8988T (cell line): Measurements from ENCODE around the gene STX1B.

Experiments used
- DNase-seq: peaks from one replicate; pipeline ENCODE4 v3.0.0; 2011

The STX1B gene

DNA sequence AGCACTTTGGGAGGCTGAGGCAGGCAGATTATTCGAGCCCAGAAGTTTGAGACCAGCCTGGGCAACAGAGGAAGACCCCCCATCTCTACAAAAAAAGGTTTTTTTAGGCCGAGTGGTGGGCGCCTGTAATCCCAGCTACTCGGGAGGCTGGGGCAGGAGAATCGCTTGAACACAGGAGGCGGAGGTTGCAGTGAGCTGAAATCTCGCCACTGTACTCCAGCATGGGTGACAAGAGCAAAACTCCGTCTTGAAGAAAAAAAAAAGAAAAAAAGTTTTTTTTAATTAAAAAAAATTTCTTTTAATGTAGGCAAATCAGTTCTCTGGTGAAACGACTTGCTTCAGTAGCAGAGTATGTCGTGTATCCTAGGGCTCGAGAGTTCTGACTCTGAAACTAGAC lies 14.5 kb downstream of the STX1B start:
- no peak for DNase-seq

DNA sequence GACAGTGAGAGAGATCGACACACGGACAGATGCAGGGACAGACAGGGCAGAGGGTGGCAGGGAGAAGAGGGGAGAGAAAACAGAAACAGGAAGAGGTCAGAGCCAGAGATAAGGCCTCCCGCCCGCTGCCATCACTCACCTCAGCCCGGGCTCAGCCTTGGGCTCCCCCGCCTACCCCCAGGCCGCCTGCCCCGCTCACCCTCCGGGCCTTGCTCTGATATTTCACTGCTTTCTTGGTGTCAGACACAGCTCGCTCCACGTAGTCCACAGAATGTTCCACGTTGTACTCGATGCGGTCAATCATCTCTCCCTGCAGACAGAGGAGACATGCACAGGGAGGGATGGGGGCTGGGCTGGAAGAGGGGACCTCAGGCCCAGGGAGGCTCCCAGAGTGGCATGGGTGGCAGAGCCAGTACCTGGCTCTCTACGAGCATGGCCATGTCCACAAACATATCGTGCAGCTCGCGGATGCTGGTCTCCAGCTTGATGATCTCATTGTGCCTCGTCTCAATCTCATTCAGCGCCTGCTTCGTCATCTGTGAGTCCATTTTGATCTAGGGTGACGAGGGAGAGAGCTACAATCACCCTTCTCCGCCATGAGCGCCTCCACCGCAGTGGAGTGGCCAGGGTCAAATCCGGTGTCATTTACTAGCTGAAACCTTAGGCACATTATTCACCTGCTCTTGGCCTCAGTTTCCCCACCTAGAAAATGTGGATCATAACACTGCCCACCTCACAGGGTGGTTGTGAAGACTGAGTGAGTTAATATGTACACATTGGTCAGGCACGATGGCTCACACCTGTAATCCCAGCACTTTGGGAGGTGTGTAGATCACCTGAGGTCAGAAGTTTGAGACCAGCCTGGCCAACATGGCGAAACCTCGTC lies 17.3 kb downstream of the STX1B start:
- no peak for DNase-seq

DNA sequence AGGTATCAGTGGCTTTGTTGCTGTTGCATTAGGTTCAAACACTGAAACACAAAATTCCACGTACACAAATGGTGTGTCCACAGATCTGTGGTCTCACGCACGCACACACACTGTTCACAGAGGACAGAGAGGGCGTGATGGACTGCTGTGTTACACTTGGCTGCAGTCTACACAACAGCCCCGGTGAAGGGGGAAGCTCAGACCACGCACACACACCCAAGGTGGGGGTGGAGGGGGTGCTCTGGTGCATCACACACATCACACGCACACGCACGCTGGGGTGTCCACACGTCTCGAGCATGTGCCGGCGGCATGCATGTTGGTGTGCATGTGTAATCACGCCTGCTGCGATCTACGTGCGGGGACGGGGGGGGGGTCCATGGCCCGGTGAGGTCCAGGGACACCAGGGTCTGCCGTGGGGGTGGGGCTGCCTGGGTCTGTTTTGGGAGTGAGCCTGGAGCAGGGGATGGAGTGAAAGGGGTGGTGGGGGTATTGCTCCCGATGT lies 18.1 kb downstream of the STX1B start:
- no peak for DNase-seq

DNA sequence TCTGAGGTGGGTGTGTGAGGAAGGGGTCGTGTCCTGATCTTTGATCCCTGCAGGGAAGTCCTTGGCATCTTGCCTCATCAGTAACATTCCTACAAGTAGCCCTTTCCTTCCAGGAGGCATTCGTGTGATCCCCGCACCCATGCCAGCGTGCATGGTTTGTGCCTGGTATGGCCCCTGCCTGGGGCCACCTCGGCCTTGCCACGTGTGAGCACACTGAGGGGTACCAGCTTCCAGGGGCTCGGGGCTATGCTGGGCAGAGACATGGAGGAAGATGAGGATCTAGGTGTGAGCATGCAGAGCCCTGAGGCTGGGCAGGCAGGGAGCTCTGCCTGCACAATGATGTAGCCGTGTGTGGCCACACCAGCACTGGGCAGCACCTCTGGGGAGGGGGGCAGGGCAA lies 19.4 kb downstream of the STX1B start:
- DNase-seq, result no peak

DNA sequence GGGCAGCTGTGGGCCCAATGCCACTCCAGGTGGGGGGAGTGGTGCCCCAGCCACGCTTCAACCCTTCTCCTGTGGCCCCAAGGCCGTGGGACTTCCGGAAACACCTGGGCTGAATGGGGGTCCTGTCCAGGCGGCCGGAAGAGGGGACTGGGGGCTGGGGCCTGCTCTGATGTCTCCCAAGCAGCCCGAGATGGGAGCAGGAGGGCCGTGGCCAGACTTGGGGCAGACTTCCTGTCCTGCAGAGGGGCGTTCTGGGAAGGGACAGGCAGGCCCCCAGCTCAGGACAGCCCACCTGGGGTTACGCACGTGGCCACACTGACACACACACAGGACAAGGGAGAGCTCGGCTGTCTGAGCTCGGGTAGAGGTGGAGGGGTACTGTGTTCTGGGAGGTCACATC lies 20.3 kb downstream of the STX1B start:
- DNase-seq, result no peak

DNA sequence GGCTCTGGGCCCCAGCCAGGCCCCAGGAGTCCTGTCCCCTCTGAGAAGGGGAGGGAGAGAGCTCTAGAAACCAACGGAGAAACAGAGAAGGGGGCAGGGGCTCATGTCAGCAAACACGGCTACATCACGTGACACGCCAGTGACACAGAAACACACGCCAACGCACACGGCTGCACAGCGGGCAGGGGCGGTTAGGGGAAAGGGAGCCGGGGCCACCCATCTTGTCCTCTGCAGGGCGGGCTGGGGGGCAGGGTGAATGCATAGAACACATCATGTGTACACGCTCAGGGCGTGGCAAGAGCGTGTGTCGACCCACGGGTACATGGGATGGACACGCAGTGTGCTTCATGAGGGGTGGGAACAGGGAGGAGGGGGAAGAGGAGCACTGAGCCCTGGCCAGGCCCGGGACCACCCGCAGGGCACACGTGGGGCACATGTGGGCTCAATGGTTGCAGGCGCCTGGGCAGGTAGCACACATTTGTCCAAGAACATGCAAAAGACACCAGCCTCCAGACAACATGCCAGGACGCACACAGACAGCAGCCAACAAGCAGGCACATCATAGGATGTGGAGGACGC lies 20.9 kb downstream of the STX1B start:
- no peak for DNase-seq

DNA sequence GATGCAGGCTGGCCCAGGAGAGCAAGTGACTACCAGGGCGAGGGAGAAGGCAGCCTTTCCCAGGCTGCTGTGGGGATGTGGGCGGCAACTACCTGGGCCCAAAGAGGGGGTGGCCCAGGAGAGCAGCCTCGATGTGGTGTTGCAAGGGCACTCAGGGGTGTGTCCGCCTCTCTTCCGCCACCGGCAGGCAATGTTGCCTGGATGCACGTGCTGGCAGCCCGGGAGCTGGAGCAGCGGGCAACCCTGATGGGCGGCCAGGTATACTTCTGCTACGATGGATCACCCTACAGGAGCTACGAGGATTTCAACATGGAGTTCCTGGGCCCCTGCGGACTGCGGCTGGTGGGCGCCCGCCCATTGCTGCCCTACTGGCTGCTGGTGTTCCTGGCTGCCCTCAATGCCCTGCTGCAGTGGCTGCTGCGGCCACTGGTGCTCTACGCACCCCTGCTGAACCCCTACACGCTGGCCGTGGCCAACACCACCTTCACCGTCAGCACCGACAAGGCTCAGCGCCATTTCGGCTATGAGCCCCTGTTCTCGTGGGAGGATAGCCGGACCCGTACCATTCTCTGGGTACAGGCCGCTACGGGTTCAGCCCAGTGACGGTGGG lies 22.8 kb downstream of the STX1B start:
- no peak for DNase-seq

DNA sequence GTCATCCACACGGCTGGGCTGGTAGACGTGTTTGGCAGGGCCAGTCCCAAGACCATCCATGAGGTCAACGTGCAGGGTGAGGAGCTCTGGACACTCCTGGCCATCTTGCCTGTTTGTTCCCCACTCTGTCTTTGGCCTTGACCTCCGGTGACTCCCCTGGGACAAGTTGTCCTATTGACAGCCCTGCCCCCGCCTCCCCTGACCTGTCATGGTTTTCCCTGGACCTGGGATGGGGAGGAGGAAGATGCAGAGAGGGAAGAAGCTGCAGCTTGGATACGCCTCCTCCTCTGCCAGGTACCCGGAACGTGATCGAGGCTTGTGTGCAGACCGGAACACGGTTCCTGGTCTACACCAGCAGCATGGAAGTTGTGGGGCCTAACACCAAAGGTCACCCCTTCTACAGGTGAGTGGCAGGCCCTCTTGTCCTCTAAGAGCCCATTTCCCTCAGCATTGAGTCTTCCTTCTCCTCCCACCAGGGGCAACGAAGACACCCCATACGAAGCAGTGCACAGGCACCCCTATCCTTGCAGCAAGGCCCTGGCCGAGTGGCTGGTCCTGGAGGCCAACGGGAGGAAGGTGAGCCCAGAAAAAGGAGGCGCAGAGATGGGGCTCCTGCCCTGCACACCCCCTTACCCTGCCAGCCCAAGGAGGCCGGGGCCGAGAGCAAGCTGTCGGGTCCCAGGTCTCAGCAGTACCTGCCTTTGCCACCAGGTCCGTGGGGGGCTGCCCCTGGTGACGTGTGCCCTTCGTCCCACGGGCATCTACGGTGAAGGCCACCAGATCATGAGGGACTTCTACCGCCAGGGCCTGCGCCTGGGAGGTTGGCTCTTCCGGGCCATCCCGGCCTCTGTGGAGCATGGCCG lies 24.1 kb downstream of the STX1B start:
- no peak for DNase-seq

DNA sequence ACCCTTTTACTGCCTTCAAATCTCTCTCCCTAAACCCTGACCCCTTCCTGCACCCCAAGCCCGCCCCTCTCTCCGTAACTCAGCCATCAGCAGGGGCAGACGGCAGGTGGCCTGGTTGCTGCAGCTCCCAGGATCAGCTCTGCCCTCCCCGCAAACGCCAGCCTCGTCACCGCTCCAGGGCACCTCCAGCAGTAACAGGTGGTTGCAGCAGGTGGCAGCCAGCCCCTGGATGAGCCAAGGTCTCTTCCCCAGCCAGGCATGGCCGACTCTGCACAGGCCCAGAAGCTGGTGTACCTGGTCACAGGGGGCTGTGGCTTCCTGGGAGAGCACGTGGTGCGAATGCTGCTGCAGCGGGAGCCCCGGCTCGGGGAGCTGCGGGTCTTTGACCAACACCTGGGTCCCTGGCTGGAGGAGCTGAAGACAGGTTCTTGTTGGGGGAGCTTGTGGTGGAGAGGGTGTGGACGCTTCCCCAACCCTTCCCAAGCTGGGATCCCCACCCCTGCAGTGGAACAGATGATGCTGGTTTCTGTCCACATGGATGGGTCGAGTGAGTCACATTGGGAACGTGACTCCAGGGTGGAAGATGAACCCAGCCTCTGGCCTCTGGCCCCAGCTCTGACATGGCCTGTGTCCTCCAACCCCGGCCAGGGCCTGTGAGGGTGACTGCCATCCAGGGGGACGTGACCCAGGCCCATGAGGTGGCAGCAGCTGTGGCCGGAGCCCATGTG lies 24.9 kb downstream of the STX1B start:
- DNase-seq, result no peak

DNA sequence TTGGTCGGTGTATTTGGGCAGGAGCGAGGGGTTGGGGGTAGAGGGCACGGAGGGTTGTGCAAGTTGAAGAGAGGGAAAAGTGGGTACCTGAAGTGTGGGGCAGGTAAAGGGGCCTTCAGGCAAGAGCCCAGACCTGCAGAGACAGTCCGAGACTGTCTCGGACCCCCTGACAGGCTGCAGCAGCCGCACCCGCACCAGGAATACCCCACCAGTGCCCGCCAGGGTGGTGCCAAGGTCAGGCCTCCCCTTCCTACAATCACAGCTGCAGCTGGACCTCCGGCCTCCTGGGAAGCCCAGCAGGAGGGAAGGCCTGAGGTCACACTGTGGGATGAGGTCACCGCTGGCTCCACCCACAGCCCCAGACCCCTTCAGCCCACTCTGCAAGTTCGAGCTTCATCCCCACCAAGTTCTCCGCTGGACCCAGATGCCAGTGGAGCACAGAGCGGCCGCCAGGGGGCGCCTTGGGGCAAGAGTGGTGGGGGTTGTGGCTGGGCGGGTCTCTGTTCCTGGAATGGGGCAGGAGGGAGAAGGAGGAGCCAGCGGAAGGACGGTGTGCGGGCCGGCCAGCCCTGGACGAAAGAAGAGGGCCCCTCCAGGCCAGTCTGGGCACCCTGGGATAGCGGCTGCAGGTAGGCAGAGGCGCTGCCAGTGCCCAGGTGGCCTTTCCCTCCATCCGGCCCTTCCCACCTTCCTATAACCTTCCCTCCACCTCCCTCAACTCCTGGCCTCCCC lies 25.6 kb downstream of the STX1B start, which contains the start of gene HSD3B7:
Gene HSD3B7 (plus strand): TSS at position 539 of the 732 bp plus-strand sequence. CDS start 452 bp downstream, outside the sequence.
- peak; percentile 88 for DNase-seq

DNA sequence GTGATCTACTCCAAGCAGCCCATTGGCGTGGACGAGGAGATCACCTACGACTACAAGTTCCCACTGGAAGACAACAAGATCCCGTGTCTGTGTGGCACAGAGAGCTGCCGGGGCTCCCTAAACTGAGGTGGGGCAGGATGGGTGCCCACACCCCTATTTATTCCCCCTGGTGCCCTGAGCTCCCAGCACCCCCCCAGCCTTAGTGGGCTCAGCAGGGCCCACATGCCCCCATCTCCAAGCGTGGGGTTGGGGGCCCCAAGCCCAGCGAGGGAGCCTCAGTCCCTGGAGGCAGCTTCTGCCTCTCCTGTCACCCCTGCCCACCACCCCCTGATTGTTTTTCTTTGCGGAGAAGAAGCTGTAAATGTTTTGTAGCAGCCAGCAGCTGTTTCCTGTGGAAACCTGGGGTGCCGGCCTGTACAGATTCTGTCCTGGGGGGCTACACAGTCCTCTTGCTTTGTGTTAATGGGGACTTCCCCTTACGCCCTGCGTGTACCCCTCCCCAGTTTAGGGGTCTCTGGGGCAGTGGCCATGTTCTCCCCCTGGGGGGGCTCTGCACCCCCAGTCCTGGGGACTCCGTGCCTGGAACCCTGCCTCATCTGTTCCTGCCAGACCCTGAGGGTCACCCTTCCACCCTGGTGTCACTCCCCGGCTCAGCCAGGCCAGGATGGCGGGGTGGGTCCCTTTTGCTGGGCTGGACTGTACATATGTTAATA lies 26.4 kb downstream of the STX1B start:
- DNase-seq, result no peak

DNA sequence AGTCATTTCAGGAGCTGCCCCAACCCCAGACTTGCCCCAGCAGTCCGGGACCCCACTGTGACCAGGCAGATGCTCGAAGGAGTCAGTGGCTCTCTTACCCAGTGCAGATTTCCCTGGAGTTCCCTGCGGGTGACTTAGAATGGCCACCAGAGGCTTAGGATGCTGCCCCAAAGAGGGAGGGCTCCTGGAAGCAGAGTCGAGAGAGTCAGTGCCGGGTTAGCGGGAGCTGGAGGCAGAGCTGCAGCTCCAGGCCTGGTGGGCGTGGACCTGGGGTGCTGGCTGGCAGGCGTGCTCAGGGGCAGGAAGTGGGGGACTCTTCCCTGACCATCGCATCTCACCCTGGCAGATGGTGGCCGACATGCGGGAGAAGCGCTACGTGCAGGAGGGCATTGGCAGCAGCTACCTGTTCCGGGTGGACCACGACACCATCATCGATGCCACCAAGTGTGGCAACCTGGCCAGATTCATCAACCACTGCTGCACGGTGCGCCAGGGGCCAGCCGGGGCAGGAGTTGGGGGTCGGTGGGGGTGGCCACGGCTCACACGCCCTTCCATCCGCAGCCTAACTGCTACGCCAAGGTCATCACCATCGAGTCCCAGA lies 27.0 kb downstream of the STX1B start:
- DNase-seq, result no peak

DNA sequence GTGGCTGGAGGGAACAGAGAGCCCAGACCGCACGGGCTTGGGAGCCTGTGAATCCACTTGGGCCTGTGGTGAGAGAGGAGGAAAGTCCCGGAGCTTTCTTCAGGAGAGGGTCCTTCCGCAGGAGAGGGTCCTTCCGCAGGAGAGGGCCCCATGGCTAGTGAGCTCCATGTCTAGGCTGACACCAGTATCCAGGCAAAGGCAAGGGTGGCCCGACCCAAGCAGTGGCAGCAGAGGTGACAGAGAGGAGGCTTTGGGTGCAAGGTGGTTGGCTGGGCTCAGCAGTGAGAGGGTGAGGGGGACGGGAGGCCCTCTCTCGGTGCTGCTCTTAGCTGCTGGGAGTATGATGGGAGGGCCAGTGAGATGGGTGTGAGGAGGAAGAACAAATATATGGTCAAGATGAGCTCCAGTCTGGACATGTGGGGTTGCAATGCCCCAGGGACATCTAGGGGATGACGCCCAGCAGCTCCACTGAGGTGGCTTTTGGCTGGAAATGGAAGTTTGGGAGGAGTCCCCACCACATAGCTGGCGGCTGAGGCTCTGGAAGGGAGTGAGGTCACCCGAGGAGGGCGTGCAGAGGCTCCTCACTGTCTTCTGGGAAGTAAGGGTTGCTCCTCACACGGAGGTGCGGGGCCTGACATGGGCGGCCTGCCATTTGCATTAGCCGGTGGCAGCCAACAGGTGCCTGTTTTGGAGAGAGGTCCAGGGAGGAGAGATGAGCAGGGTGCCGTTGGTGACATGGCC lies 27.7 kb downstream of the STX1B start:
- no peak for DNase-seq

DNA sequence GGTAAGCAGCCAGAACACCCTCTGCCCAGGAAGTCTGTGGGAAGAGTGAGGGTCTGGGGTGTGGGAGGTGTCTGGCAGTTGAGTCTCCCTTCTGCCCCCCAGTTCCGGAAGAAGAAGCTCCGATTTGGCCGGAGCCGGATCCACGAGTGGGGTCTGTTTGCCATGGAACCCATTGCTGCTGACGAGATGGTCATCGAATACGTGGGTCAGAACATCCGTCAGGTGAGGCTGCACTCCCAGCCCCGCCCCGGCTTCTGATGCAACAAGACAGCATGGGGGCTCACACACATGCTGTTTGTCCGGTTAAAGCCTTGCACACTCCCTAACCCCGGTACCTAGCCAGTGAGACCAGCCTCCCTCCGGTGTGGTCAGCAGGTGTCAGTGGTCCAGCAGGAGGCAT lies 29.5 kb downstream of the STX1B start:
- no peak for DNase-seq

DNA sequence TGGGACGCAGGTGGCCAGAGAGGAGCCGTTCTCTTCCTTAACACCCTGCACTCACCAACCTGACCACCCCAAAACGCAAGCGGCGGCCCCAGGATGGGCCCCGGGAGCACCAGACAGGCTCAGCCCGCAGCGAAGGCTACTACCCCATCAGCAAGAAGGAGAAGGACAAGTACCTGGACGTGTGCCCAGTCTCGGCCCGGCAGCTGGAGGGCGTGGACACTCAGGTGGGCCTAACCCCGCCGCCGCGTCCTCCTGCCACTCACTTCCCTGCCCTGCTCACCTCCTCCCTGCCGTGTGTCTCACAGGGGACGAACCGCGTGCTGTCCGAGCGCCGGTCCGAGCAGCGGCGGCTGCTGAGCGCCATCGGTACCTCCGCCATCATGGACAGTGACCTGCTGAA lies 30.0 kb downstream of the STX1B start:
- no peak for DNase-seq

DNA sequence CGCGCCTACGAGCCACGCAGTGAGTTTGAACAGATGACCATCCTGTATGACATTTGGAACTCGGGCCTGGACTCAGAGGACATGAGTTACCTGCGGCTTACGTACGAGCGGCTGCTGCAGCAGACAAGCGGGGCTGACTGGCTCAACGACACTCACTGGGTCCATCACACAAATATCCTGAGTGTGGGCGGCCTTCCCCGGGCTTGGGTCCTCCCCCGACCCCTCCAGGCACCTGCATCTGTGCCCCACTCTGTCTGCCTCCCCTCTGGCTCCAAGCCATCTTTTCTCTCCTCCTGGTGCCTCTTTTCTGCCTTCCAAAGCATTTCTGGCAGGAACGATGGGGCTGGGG lies 30.4 kb downstream of the STX1B start:
- DNase-seq, result no peak

DNA sequence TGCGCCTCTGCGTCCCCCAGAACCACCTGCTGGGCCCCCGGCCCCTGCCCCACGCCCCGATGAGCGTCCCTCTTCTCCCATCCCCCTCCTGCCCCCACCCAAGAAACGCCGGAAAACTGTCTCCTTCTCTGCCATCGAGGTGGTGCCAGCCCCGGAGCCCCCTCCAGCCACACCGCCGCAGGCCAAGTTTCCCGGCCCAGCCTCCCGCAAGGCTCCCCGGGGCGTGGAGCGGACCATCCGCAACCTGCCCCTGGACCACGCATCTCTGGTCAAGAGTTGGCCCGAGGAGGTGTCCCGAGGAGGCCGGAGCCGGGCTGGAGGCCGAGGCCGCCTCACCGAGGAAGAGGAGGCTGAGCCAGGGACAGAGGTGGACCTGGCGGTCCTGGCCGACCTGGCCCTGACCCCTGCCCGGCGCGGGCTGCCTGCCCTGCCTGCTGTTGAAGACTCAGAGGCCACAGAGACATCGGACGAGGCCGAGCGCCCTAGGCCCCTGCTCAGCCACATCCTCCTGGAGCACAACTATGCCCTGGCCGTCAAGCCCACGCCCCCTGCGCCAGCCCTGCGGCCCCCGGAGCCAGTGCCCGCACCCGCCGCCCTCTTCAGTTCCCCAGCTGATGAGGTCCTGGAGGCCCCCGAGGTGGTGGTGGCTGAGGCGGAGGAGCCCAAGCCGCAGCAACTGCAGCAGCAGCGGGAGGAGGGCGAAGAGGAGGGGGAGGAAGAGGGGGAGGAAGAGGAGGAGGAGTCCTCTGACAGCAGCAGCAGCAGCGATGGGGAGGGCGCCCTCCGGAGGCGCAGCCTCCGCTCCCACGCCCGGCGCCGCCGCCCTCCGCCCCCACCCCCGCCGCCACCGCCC lies 31.0 kb downstream of the STX1B start:
- no peak for DNase-seq

DNA sequence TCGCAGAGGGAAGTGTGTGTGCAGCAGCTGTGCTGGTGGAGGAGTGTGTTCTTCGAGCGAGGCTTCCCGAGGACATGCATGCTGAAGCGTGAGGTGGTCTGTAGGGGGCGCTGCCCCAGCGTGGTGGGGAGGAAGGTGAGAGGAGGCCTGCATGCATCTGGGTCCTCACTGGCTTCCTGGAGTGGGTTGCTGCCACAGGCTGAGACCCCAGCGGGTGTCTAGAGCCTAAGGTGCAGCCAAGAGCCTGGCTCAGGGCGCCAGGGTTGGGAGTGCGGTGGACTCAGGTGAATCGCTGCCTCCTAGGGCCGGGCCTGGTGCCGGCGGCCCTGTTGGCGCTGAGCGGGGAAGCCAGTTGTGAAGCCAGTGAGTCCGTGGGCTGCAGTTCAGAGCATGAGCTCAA lies 32.9 kb downstream of the STX1B start:
- DNase-seq, result peak; percentile 66

DNA sequence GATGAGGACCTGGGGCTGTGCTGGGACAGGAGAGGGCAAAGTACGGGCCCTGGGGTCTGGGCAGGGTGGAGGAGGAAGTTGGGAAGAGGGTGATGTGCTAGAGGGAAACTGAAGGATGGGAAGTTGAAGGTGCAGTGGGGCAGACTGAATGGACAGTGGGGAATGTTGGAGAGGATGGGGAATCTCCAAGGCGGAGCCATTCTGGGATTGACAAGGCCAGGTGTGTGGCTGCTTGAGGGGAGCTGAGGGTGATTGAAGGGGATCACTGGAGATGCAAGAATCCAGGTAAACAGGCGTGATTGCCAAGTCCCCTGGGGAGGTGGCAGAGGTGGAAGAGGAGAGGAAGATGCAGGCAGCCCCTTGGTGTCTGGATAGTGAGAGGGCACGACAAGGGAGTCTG lies 34.0 kb downstream of the STX1B start:
- no peak for DNase-seq
